Calu3 (cell line): ENCODE results near the gene TMEM269. TPM values are rescaled to one million over a fixed set of nuclear protein-coding genes. Genes with fewer than 3 reads are reported as not detected.
A peak's percentile ranks its signal among the peaks of the same experiment; 100 is the strongest.

Source experiments
- BruUV-seq: library from RNA; stranded (reverse); fragments of 400-500 nt; replicated peaks from 2 replicates; lab custom pipeline; 2021; lab: Mats Ljungman, UMichigan
- CTCF ChIA-PET: fragments of 300-600 bp; sonication (Branson Sonifier 250); formaldehyde crosslinking; loops from one replicate; lab custom pipeline; 2022; ENCODE audit warnings: antibody characterized with exemption; lab: Charles Lee
- DNase-seq: peaks from one replicate; pipeline ENCODE4 v3.0.0; 2022
- H3K27ac Mint-ChIP-seq: one replicate; pipeline ENCODE4 v1.8.0; 2022; ENCODE audit warnings: mixed read lengths; ENCODE audit not compliant: unreplicated experiment
- H3K27me3 Mint-ChIP-seq: one replicate; pipeline ENCODE4 v1.8.0; 2022; ENCODE audit warnings: mixed read lengths; ENCODE audit not compliant: unreplicated experiment
- H3K36me3 Mint-ChIP-seq: one replicate; pipeline ENCODE4 v1.8.0; 2022; ENCODE audit warnings: mild to moderate bottlenecking, moderate library complexity, mixed read lengths; ENCODE audit not compliant: insufficient read depth, unreplicated experiment
- H3K4me1 Mint-ChIP-seq: one replicate; pipeline ENCODE4 v1.8.0; 2022; ENCODE audit warnings: mild to moderate bottlenecking, low read depth, mixed read lengths; ENCODE audit not compliant: unreplicated experiment
- H3K4me3 Mint-ChIP-seq: one replicate; pipeline ENCODE4 v1.8.0; 2022; ENCODE audit warnings: mild to moderate bottlenecking, low read depth, moderate library complexity, mixed read lengths; ENCODE audit not compliant: unreplicated experiment
- H3K9me3 Mint-ChIP-seq: one replicate; pipeline ENCODE4 v1.8.0; 2022; ENCODE audit warnings: low read depth, mixed read lengths; ENCODE audit not compliant: unreplicated experiment
- CTCF ChIP-seq: fragments of 200-600 bp; IDR thresholded peaks from one replicate; pipeline ENCODE4 v1.8.0; 2022; ENCODE audit warnings: antibody characterized with exemption; ENCODE audit not compliant: unreplicated experiment
- intact Hi-C: fragments of 100-400 bp; cut with micrococcal nuclease; formaldehyde crosslinking; loops from one replicate; pipeline ENCODE4 v1.10.0; 2022; ENCODE audit not compliant: unreplicated experiment
- total RNA-seq: library from RNA; stranded (reverse); gene quantifications from 2 replicates; pipeline ENCODE4 v1.2.3, GENCODE V29; 2022

Gene TMEM269
- total RNA-seq, 1 experiment from 2014 or later: 0.94 TPM

GRCh38 chr1:42841440-42842147 lies 56.8 kb downstream of the TMEM269 start:
- CTCF ChIA-PET: no interaction called here

GRCh38 chr1:42844592-42845140 lies 59.9 kb downstream of the TMEM269 start:
- Mint-ChIP-seq H3K36me3 (peaks cover 20% of the 10 kb centered on the region), H3K27ac (no peak overlapping the region), H3K4me3 (no peak overlapping the region), H3K9me3 (no peaks in the 10 kb centered on the region), H3K27me3 (no peaks in the 10 kb centered on the region), H3K4me1 (peaks cover 20% of the 10 kb centered on the region)
- CTCF ChIA-PET: no interaction called here
- TSS peak; percentile 39 for BruUV-seq
- intact Hi-C loops: no loop called here
- TF ChIP-seq CTCF: no peak
- no peak for DNase-seq

More at GRCh38 chr1:42841440-42842147, 56.8 kb downstream of the TMEM269 start:
- no peak for TF ChIP-seq CTCF
- Mint-ChIP-seq H3K27me3 (no peaks in the 10 kb centered on the region), H3K4me3 (no peak overlapping the region), H3K27ac (no peak overlapping the region), H3K9me3 (no peaks in the 10 kb centered on the region), H3K36me3 (peaks cover 9% of the 10 kb centered on the region), H3K4me1 (no peaks in the 10 kb centered on the region)
- intact Hi-C loops: no loop called here
- no peak for DNase-seq
- BruUV-seq: no TSS peak

- Mint-ChIP-seq H3K9me3 (no peaks in the 10 kb centered on the region), H3K36me3 (peaks cover 24% of the 10 kb centered on the region), H3K4me3 (no peak overlapping the region), H3K4me1 (peaks cover 25% of the 10 kb centered on the region), H3K27me3 (no peaks in the 10 kb centered on the region), H3K27ac (no peak overlapping the region)
- TF ChIP-seq CTCF: no peak
- CTCF ChIA-PET: no interaction called here
- intact Hi-C loops: no loop called here
- BruUV-seq: no TSS peak
- DNase-seq: no peak
These were observed 60.4 kb downstream of the TMEM269 start for GRCh38 chr1:42845193-42845592.

- Mint-ChIP-seq H3K4me3 (peak overlapping the region; percentile 96), H3K27ac (peak overlapping the region; percentile 90), H3K36me3 (peaks cover 24% of the 10 kb centered on the region), H3K27me3 (no peaks in the 10 kb centered on the region), H3K9me3 (no peaks in the 10 kb centered on the region), H3K4me1 (peaks cover 25% of the 10 kb centered on the region)
- no peak for TF ChIP-seq CTCF
- BruUV-seq: TSS peak; percentile 77
- CTCF ChIA-PET: interaction anchor here (0.5 to 1.9 kb wide), 9 partner anchors 10 to 266 kb away, joined by 3 to 9 read pairs (median 5); partner anchors contain the start of genes ERMAP and SVBP
- intact Hi-C loops: no loop called here
- DNase-seq: no peak
These were observed 61.1 kb downstream of the TMEM269 start for GRCh38 chr1:42845866-42846256.
